BE2C (cell line): ENCODE measurements around the gene CDHR4.

ENCODE experiments used
- DNase-seq: peaks from one replicate; pipeline ENCODE4 v3.0.0-alpha.2; 2020
- H3K27me3 ChIP-seq: fragments of 250-450 bp; sonication (Bioruptor Pico); 2 replicates; pipeline ENCODE4 v1.5.1; 2020; ENCODE audit warnings: mild to moderate bottlenecking
- H3K36me3 ChIP-seq: fragments of 250-450 bp; sonication (Bioruptor Pico); 2 replicates; pipeline ENCODE4 v1.5.1; 2020; ENCODE audit warnings: mild to moderate bottlenecking
- H3K4me1 ChIP-seq: fragments of 250-450 bp; sonication (Bioruptor Pico); 2 replicates; pipeline ENCODE4 v1.5.1; 2020
- H3K4me3 ChIP-seq: 2 replicates; pipeline ENCODE4 v1.5.1; 2011; ENCODE audit warnings: low read depth, low read length
- H3K9me3 ChIP-seq: fragments of 250-450 bp; sonication (Bioruptor Pico); 2 replicates; pipeline ENCODE4 v1.5.1; 2020
- CTCF ChIP-seq: IDR thresholded peaks from 2 replicates; pipeline ENCODE4 v1.5.1; 2012; ENCODE audit warnings: mild to moderate bottlenecking, low read depth, low read length

The CDHR4 gene

GRCh38 chr3:49761661-49762060, 38.0 kb downstream of the CDHR4 start:
- Histone ChIP-seq H3K9me3 (no peaks in the 10 kb centered on the region), H3K27me3 (no peaks in the 10 kb centered on the region), H3K4me3 (no peak overlapping the region), H3K4me1 (no peaks in the 10 kb centered on the region), H3K36me3 (no peaks in the 10 kb centered on the region)
- no peak for DNase-seq
- TF ChIP-seq CTCF = no peak

- H3K4me1 ChIP-seq = no peaks in the 10 kb centered on the region
- TF ChIP-seq CTCF = no peak
- no peak overlapping the region for H3K4me3 ChIP-seq
- H3K36me3 ChIP-seq = no peaks in the 10 kb centered on the region
- H3K9me3 ChIP-seq = no peaks in the 10 kb centered on the region
- H3K27me3 ChIP-seq = no peaks in the 10 kb centered on the region
- DNase-seq = no peak
These were observed 40.4 kb downstream of the CDHR4 start for GRCh38 chr3:49759226-49759625.

GRCh38 chr3:49757197-49757596, 42.5 kb downstream of the CDHR4 start:
- TF ChIP-seq CTCF = no peak
- Histone ChIP-seq H3K36me3 (no peaks in the 10 kb centered on the region), H3K4me1 (no peaks in the 10 kb centered on the region), H3K9me3 (no peaks in the 10 kb centered on the region), H3K27me3 (no peaks in the 10 kb centered on the region), H3K4me3 (no peak overlapping the region)
- no peak for DNase-seq

GRCh38 chr3:49756036-49756435, 43.6 kb downstream of the CDHR4 start:
- H3K27me3 ChIP-seq = no peaks in the 10 kb centered on the region
- H3K9me3 ChIP-seq = no peaks in the 10 kb centered on the region
- no peak for TF ChIP-seq CTCF
- H3K4me1 ChIP-seq = no peaks in the 10 kb centered on the region
- H3K4me3 ChIP-seq = no peak overlapping the region
- H3K36me3 ChIP-seq = no peaks in the 10 kb centered on the region
- DNase-seq = no peak

GRCh38 chr3:49754536-49754935, 45.1 kb downstream of the CDHR4 start:
- no peak for TF ChIP-seq CTCF
- Histone ChIP-seq H3K4me3 (no peak overlapping the region), H3K36me3 (no peaks in the 10 kb centered on the region), H3K9me3 (no peaks in the 10 kb centered on the region), H3K4me1 (no peaks in the 10 kb centered on the region), H3K27me3 (no peaks in the 10 kb centered on the region)
- DNase-seq = no peak

- H3K36me3 ChIP-seq = no peaks in the 10 kb centered on the region; the same call in 1 of the 2 replicates
- no peak for TF ChIP-seq CTCF
- no peak overlapping the region for H3K4me3 ChIP-seq
- no peaks in the 10 kb centered on the region for H3K27me3 ChIP-seq
- no peak for DNase-seq
- H3K9me3 ChIP-seq = no peaks in the 10 kb centered on the region
- no peaks in the 10 kb centered on the region for H3K4me1 ChIP-seq
These were observed 48.2 kb downstream of the CDHR4 start for GRCh38 chr3:49751501-49751900.
